Tibial artery (tissue), 4 donors: ENCODE data around the gene HHIPL1.

Experiments used
- DNase-seq, 2 donors: peaks; one replicate each; pipeline ENCODE4 v3.0.0-alpha.2; 2019
- H3K27ac ChIP-seq, 2 donors: fragments of 200-600 bp; sonication (generic) in 1 of 2; 1 replicate in 1 of 2; 2 replicates in 1 of 2; pipeline ENCODE4 v1.5.1; 2018 to 2019; ENCODE audit warnings: mild to moderate bottlenecking in 1 of 2
- H3K27me3 ChIP-seq, 2 donors: fragments of 200-600 bp; sonication (generic) in 1 of 2; one replicate each; pipeline versions ENCODE4 v1.5.1 to v1.6.0; 2016 to 2019
- H3K36me3 ChIP-seq, 3 donors: fragments of 200-600 bp; sonication (generic) in 2 of 3; one replicate each; pipeline ENCODE4 v1.5.1; 2016 to 2019; ENCODE audit warnings: mild to moderate bottlenecking in 2 of 3
- H3K4me1 ChIP-seq, 4 donors: fragments of 200-600 bp; sonication (generic) in 2 of 4; 1 replicate in 3 of 4; 2 replicates in 1 of 4; pipeline ENCODE4 v1.5.1; 2016 to 2019
- H3K4me3 ChIP-seq, 2 donors: fragments of 200-600 bp; sonication (generic) in 1 of 2; 1 replicate in 1 of 2; 2 replicates in 1 of 2; pipeline ENCODE4 v1.5.1; 2018 to 2019; ENCODE audit warnings: mild to moderate bottlenecking in 2 of 2
- H3K9me3 ChIP-seq, 3 donors: fragments of 200-600 bp; sonication (generic) in 1 of 3; one replicate each; pipeline ENCODE4 v1.5.1; 2016 to 2019
- CTCF ChIP-seq, 2 experiments: fragments of 200-600 bp in 1 of 2; fragments of 450-650 bp in 1 of 2; IDR thresholded peaks; one replicate each; pipeline ENCODE4 v1.5.1; 2017 to 2019; ENCODE audit warnings: antibody characterized with exemption in 2 of 2, mild to moderate bottlenecking in 1 of 2, moderate library complexity in 1 of 2
- intact Hi-C: fragments of 100-400 bp; cut with DNase I; formaldehyde crosslinking; loops from one replicate; pipeline ENCODE4 v1.15.0; 2023; ENCODE audit warnings: low total_unique reads

The HHIPL1 gene

DNA sequence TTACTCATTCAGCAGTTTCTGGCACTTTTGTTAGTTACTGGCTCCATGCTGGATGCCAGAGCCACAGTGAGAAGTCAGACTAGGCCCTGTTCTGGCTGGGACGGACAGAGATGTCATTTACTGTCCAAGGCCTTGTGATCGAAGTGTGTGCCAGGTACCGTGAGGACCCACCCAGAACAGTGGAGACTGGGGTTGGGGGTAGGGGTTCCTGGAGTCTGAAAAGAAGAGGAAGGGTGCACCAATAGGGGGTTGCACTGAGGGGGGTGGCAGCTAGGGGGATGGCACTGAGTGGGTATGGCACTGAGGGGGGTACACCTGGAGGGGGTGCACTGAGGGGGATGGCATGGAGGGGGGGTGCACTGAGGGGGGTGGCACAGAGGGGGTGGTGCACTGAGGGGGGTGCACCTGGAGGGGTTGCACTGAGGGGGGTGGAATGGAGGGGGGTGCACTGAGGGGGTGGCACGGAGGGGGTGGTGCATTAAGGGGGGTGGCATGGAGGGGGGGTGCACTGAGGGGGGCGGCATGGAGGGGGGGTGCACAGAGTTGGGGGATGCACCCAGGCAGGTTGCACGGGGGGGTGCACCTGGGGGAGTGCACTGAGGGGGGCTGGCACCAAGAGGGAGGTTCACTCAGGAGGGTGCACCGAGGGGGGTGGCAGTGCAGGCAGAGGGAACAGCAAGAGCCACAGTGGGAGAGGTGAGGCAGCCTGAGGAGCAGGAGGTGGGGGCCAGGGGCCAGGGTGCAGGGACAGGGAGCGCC lies 28.6 kb downstream of the HHIPL1 start:
- DNase-seq: no peak
- H3K27ac ChIP-seq: no peak overlapping the region
- H3K4me3 ChIP-seq: no peak overlapping the region
- no peaks in the 10 kb centered on the region for H3K36me3 ChIP-seq
- peaks cover 0 to 31% of the 10 kb centered on the region in 2 donors for H3K27me3 ChIP-seq
- peaks cover 0 to 11% (median 1%) of the 10 kb centered on the region in 4 donors for H3K4me1 ChIP-seq
- intact Hi-C loops: no loop called here
- peaks cover 0 to 13% (median 10%) of the 10 kb centered on the region in 3 donors for H3K9me3 ChIP-seq
- no peak for TF ChIP-seq CTCF (IDR thresholded peaks at IDR 0.05)

DNA sequence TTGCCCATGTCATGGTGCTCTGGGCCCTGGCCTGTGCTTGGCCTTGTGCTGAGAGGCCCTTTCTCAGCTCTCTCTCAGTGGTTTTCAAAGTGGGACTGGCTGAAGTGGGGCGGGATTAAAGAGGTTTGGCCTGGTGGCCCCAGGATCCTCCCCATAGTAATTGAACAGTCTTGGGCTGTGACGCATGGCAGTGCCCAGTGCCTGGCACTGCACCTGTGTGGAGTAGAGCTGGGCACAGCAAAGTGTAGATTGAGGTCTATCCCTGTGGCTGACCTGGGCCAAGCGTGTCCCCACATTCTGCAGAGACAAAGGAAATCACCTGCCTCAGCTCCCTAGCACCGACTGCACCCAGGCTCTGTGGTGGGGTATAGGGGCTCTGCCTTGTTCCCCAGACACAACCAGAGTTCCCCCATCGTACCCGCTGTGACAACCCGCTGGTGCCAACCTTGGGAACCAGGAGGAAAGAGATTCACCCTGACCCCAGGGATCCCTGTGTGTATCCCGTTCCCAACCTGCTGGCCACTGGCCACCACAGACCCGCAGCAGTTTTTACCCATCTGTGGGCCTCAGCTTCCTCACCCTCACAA lies 29.2 kb downstream of the HHIPL1 start:
- no peak for TF ChIP-seq CTCF (IDR thresholded peaks at IDR 0.05)
- H3K4me3 ChIP-seq: no peak overlapping the region
- H3K27ac ChIP-seq: no peak overlapping the region
- H3K9me3 ChIP-seq: peaks cover 0 to 13% (median 11%) of the 10 kb centered on the region in 3 donors
- no peaks in the 10 kb centered on the region for H3K36me3 ChIP-seq
- DNase-seq: no peak
- peaks cover 0 to 11% (median 1%) of the 10 kb centered on the region in 4 donors for H3K4me1 ChIP-seq
- peaks cover 0 to 31% of the 10 kb centered on the region in 2 donors for H3K27me3 ChIP-seq
- intact Hi-C loops: no loop called here

DNA sequence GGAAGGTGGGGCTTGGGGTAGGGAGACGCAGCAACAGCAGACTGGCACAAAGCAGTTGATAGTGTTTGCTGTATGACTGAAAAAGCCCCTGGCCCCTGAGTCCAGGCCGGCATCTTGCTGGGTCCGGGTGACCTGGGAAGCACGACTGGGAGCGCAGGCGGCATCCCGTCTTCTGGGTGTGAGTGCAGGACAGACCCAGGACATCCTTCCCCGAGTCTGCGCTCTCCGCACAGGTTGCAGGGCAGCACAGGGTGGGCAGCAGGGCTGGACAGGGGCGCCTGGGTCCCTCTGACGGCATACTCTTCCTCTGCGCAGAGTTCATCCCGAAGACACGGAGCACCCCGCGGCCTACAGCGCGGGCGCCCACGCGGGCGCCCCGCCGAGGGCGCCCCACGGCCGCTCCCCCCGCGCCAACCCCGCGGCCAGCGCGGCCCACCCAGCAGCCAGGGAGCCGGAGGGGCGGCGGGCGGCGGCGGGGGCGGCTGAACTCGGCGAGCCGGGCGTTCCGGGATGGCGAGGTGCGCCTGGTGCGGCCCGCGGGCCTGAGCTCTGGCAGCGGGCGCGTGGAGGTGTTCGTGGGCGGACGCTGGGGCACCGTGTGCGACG lies 29.9 kb downstream of the HHIPL1 start:
- Histone ChIP-seq H3K9me3 (peaks cover 0 to 13% (median 11%) of the 10 kb centered on the region in 3 donors), H3K27me3 (peaks cover 0 to 31% of the 10 kb centered on the region in 2 donors), H3K4me3 (no peak overlapping the region), H3K36me3 (no peaks in the 10 kb centered on the region), H3K27ac (no peak overlapping the region), H3K4me1 (peaks cover 0 to 11% (median 1%) of the 10 kb centered on the region in 4 donors)
- intact Hi-C loops: no loop called here
- no peak for DNase-seq
- TF ChIP-seq CTCF (IDR thresholded peaks at IDR 0.05): no peak

DNA sequence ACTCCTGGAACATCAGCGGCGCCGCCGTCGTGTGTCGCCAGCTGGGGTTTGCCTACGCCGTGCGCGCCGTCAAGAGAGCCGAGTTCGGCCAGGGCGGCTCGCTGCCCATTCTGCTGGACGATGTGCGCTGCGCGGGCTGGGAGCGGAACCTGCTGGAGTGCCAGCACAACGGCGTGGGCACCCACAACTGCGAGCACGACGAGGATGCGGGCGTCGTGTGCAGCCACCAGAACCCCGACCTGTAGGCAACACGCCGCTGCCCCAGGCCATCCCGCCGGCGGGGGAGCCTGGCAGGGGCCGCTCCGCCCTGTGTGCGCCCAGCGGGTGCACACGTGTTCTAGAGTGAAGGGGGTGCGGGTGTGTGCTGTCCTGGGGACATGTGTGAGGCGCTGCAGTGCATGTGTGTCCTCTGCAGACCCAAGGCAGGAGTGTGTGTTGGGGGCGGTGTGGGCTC lies 30.5 kb downstream of the HHIPL1 start:
- no peak for DNase-seq
- H3K9me3 ChIP-seq: peaks cover 0 to 13% (median 11%) of the 10 kb centered on the region in 3 donors
- H3K4me1 ChIP-seq: peaks cover 0 to 11% (median 1%) of the 10 kb centered on the region in 4 donors
- no peaks in the 10 kb centered on the region for H3K36me3 ChIP-seq
- peaks cover 0 to 31% of the 10 kb centered on the region in 2 donors for H3K27me3 ChIP-seq
- no peak for TF ChIP-seq CTCF (IDR thresholded peaks at IDR 0.05)
- intact Hi-C loops: no loop called here
- H3K4me3 ChIP-seq: no peak overlapping the region
- H3K27ac ChIP-seq: no peak overlapping the region

DNA sequence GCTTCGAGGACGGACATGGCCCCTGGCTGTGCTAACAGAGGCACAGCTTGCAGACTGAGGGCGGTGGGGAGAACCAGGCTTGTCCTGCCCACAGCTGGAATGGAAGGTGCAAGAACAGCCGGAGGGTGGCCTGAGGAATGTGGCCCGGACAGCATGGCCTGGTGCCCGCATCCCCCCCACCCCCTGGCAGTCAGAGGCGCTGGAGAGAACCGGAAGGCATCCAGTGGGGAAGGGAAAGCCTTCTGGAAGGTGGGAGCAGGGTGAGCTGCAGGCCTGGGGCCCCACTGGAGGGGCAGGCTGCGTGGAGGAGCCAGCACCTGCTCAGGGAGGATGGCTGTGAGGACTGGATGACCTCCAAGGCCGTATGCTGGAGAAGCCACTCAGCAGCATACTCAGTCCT lies 31.0 kb downstream of the HHIPL1 start:
- no peak for DNase-seq
- Histone ChIP-seq H3K27me3 (peaks cover 0 to 31% of the 10 kb centered on the region in 2 donors), H3K4me1 (peaks cover 0 to 11% (median 1%) of the 10 kb centered on the region in 4 donors), H3K27ac (no peak overlapping the region), H3K4me3 (no peak overlapping the region), H3K9me3 (peaks cover 0 to 13% (median 11%) of the 10 kb centered on the region in 3 donors), H3K36me3 (no peaks in the 10 kb centered on the region)
- intact Hi-C loops: no loop called here
- no peak for TF ChIP-seq CTCF (IDR thresholded peaks at IDR 0.05)
